Upper lobe of left lung (tissue), 4 donors: ENCODE data around the gene GOT1.

Experiments used
- POLR2A ChIP-seq, 4 donors: fragments of 450-650 bp; IDR thresholded peaks; one replicate each; pipeline ENCODE4 v1.5.1; 2016 to 2017; ENCODE audit warnings: antibody characterized with exemption in 4 of 4, mild to moderate bottlenecking in 2 of 4
- POLR2AphosphoS5 ChIP-seq, 2 donors: sonication (generic); formaldehyde crosslinking; IDR thresholded peaks; one replicate each; pipeline ENCODE4 v1.5.1; 2017; ENCODE audit warnings: antibody characterized with exemption in 2 of 2
- TF ChIP-seq, protein P1 (sequence below), 6 experiments: fragments of 450-650 bp in 4 of 6; fragments of 200-600 bp in 2 of 6; sonication (generic) in 2 of 6; IDR thresholded peaks; one replicate each; pipeline ENCODE4 v1.5.1; 2016 to 2019; ENCODE audit warnings: antibody characterized with exemption in 6 of 6

DNA sequence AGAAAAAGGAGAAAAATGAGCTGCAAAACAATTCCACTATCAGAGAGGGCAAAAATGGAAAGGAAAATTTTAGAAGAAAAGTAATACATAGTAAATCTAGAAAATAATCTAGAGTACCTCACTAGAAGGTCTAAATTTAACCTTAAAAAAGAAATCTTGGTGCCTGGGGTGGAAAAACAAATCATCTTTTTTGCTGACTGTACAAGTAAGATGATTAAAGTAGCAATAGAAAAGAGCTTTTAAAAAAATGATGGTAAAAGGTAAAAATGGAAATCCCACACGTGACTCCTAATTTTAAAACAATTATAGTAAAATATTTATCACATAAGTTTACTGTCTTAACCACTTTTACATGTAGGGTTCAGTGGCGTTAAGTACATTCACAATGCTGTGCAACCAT lies 28.8 kb upstream of the GOT1 start:
- TF ChIP-seq, protein P1, sequence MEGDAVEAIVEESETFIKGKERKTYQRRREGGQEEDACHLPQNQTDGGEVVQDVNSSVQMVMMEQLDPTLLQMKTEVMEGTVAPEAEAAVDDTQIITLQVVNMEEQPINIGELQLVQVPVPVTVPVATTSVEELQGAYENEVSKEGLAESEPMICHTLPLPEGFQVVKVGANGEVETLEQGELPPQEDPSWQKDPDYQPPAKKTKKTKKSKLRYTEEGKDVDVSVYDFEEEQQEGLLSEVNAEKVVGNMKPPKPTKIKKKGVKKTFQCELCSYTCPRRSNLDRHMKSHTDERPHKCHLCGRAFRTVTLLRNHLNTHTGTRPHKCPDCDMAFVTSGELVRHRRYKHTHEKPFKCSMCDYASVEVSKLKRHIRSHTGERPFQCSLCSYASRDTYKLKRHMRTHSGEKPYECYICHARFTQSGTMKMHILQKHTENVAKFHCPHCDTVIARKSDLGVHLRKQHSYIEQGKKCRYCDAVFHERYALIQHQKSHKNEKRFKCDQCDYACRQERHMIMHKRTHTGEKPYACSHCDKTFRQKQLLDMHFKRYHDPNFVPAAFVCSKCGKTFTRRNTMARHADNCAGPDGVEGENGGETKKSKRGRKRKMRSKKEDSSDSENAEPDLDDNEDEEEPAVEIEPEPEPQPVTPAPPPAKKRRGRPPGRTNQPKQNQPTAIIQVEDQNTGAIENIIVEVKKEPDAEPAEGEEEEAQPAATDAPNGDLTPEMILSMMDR (IDR thresholded peaks at IDR 0.05), result no peak
- no peak for TF ChIP-seq POLR2A (IDR thresholded peaks at IDR 0.05)
- TF ChIP-seq POLR2AphosphoS5 (IDR thresholded peaks at IDR 0.05), result no peak
